ENCODE measurements around the gene GBF1. TPM values are rescaled to one million over a fixed set of nuclear protein-coding genes. Genes with fewer than 3 reads are reported as not detected.

The GBF1 gene
- total RNA-seq, 1 experiment from 2014 or later = 69.8 TPM

DNA sequence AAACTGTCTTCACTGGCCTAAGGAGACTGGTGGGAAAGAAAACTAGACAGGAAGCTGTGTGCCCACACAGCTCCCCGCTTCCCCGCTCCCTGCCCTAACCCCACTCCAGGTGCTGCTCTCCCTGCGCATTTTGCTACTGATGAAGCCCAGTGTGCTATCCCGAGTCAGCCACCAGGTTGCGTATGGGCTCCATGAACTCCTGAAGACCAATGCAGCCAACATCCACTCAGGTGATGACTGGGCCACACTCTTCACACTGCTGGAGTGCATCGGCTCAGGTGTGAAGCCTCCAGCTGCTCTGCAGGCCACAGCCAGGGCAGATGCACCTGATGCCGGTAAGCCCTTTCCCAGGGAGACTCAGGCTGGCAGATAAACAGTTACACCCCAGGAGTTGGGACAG is 129.9 kb downstream of the GBF1 start:
- ChIA-PET POLR2A (no interaction called here), CTCF (interaction anchor here (0.6 to 1.5 kb wide), 2 partner anchors 18 to 800 kb away, joined by 3 read pairs; no protein-coding TSS in a partner anchor)
- H3K36me3 Mint-ChIP-seq (ENCODE audit: insufficient read depth, unreplicated experiment) = peaks cover 80% of the 10 kb centered on the region
- H3K9me3 Mint-ChIP-seq (ENCODE audit: unreplicated experiment) = peaks cover 3% of the 10 kb centered on the region
- no peak overlapping the region for H3K4me3 Mint-ChIP-seq (ENCODE audit: unreplicated experiment)
- no peak overlapping the region for H3K4me3 ChIP-seq (ENCODE audit: low read depth, low read length)
- H3K9me3 ChIP-seq = peaks cover under 1% of the 10 kb centered on the region; the same call in 1 of the 2 replicates
- H3K4me1 Mint-ChIP-seq (ENCODE audit: low read depth, unreplicated experiment) = no peaks in the 10 kb centered on the region
- no peaks in the 10 kb centered on the region for H3K27me3 Mint-ChIP-seq (ENCODE audit: insufficient read depth, unreplicated experiment)
- H3K36me3 ChIP-seq (ENCODE audit: control insufficient read depth, insufficient read depth, low read length) = peaks cover 13% of the 10 kb centered on the region
- intact Hi-C loops (cut with micrococcal nuclease; ENCODE audit: unreplicated experiment) = no loop called here
- DNase-seq = peak in 1 of 2 experiments; percentile 38
- no TSS peak for BruUV-seq (replicated peaks)
- H3K27ac Mint-ChIP-seq (ENCODE audit: unreplicated experiment) = no peak overlapping the region
- TF ChIP-seq, protein P1, sequence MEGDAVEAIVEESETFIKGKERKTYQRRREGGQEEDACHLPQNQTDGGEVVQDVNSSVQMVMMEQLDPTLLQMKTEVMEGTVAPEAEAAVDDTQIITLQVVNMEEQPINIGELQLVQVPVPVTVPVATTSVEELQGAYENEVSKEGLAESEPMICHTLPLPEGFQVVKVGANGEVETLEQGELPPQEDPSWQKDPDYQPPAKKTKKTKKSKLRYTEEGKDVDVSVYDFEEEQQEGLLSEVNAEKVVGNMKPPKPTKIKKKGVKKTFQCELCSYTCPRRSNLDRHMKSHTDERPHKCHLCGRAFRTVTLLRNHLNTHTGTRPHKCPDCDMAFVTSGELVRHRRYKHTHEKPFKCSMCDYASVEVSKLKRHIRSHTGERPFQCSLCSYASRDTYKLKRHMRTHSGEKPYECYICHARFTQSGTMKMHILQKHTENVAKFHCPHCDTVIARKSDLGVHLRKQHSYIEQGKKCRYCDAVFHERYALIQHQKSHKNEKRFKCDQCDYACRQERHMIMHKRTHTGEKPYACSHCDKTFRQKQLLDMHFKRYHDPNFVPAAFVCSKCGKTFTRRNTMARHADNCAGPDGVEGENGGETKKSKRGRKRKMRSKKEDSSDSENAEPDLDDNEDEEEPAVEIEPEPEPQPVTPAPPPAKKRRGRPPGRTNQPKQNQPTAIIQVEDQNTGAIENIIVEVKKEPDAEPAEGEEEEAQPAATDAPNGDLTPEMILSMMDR (IDR thresholded peaks at IDR 0.05; ENCODE audit: insufficient read depth in 1 of 2, low read depth in 1 of 2, low read length in 1 of 2, severe bottlenecking in 1 of 2, unreplicated experiment in 1 of 2) = peak; percentile 18 to 25
- no peaks in the 10 kb centered on the region for H3K27me3 ChIP-seq (replicated peaks; ENCODE audit: control insufficient read depth, insufficient read depth, low read length)
- H3K4me1 ChIP-seq = no peaks in the 10 kb centered on the region

DNA sequence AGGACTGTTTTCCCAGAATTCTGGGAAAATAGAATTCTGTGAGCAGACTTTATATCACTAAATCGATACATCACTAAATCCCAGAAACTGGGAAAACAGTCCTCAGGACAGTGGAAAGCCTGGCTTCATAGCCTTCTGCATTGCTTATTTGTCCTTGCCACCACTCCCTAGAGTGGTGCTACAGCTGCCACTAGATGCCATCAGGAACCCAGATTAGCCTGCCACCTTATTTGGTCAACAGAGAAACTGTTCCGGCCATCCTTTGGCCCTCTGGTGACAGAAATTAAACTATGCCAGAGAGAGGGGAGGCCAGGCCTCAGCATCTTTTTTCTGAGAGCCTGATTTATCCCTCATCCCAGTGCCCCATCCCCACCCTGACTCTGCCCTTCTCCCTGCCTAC is 130.5 kb downstream of the GBF1 start:
- H3K4me1 ChIP-seq = no peaks in the 10 kb centered on the region
- H3K4me3 ChIP-seq (ENCODE audit: low read depth, low read length) = no peak overlapping the region
- H3K9me3 ChIP-seq = no peaks in the 10 kb centered on the region
- TF ChIP-seq, protein P1 (IDR thresholded peaks at IDR 0.05; ENCODE audit: insufficient read depth in 1 of 2, low read depth in 1 of 2, low read length in 1 of 2, severe bottlenecking in 1 of 2, unreplicated experiment in 1 of 2) = no peak
- CTCF ChIA-PET = interaction anchor here (0.6 to 1.5 kb wide), 2 partner anchors 18 to 800 kb away, joined by 3 read pairs; no protein-coding TSS in a partner anchor
- DNase-seq = no peak
- Mint-ChIP-seq H3K36me3 (ENCODE audit: insufficient read depth, unreplicated experiment) (peaks cover 80% of the 10 kb centered on the region), H3K27me3 (ENCODE audit: insufficient read depth, unreplicated experiment) (no peaks in the 10 kb centered on the region), H3K4me1 (ENCODE audit: low read depth, unreplicated experiment) (no peaks in the 10 kb centered on the region), H3K9me3 (ENCODE audit: unreplicated experiment) (no peaks in the 10 kb centered on the region), H3K4me3 (ENCODE audit: unreplicated experiment) (no peak overlapping the region), H3K27ac (ENCODE audit: unreplicated experiment) (no peak overlapping the region)
- BruUV-seq (replicated peaks) = no TSS peak
- peaks cover 7% of the 10 kb centered on the region for H3K36me3 ChIP-seq (ENCODE audit: control insufficient read depth, insufficient read depth, low read length)
- H3K27me3 ChIP-seq (replicated peaks; ENCODE audit: control insufficient read depth, insufficient read depth, low read length) = no peaks in the 10 kb centered on the region
- POLR2A ChIA-PET = interaction anchor here (0.6 kb wide), 1 partner anchor 1840 kb away, joined by 3 read pairs; the partner anchor contains the start of gene HIF1AN
- intact Hi-C loops (cut with micrococcal nuclease; ENCODE audit: unreplicated experiment) = no loop called here

DNA sequence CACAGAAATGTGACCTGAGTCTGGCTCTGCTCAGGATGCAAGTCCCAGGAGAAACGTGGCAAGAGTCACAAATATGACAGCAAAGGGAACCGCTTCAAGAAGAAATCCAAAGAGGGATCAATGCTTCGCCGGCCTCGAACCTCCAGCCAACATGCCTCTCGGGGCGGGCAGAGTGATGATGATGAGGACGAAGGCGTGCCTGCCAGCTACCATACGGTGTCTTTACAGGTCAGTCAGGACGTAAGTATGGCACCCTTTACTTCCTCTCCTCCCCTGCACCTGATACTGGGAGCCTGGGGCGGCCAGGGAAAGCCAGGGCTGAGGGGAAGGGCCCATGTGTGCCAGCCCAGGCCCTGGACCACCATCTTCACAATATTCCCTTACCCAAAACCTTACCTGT is 131.6 kb downstream of the GBF1 start:
- H3K4me3 ChIP-seq (ENCODE audit: low read depth, low read length) = no peak overlapping the region
- no peaks in the 10 kb centered on the region for H3K4me1 ChIP-seq
- H3K27me3 Mint-ChIP-seq (ENCODE audit: insufficient read depth, unreplicated experiment) = no peaks in the 10 kb centered on the region
- no TSS peak for BruUV-seq (replicated peaks)
- no peak overlapping the region for H3K4me3 Mint-ChIP-seq (ENCODE audit: unreplicated experiment)
- no peak overlapping the region for H3K27ac Mint-ChIP-seq (ENCODE audit: unreplicated experiment)
- DNase-seq = no peak
- no peaks in the 10 kb centered on the region for H3K9me3 ChIP-seq
- H3K36me3 ChIP-seq (ENCODE audit: control insufficient read depth, insufficient read depth, low read length) = peaks cover 6% of the 10 kb centered on the region
- H3K4me1 Mint-ChIP-seq (ENCODE audit: low read depth, unreplicated experiment) = no peaks in the 10 kb centered on the region
- no peaks in the 10 kb centered on the region for H3K27me3 ChIP-seq (replicated peaks; ENCODE audit: control insufficient read depth, insufficient read depth, low read length)
- intact Hi-C loops (cut with micrococcal nuclease; ENCODE audit: unreplicated experiment) = no loop called here
- CTCF ChIA-PET = no interaction called here
- H3K36me3 Mint-ChIP-seq (ENCODE audit: insufficient read depth, unreplicated experiment) = peaks cover 80% of the 10 kb centered on the region
- no peaks in the 10 kb centered on the region for H3K9me3 Mint-ChIP-seq (ENCODE audit: unreplicated experiment)
- TF ChIP-seq, protein P1 (IDR thresholded peaks at IDR 0.05; ENCODE audit: insufficient read depth in 1 of 2, low read depth in 1 of 2, low read length in 1 of 2, severe bottlenecking in 1 of 2, unreplicated experiment in 1 of 2) = no peak
- POLR2A ChIA-PET = no interaction called here
